ENCODE measurements around the gene PLXDC2. TPM values are rescaled to one million over a fixed set of nuclear protein-coding genes. Genes with fewer than 3 reads are reported as not detected.

PLXDC2 gene
- total RNA-seq, 1 donor from 2014 or later, result 73.1 TPM

- Mint-ChIP-seq H3K36me3 (ENCODE audit: low read depth, unreplicated experiment) (peaks cover 8% of the 10 kb centered on the region), H3K27me3 (ENCODE audit: unreplicated experiment) (peaks cover 4% of the 10 kb centered on the region), H3K9me3 (ENCODE audit: unreplicated experiment) (peaks cover 8% of the 10 kb centered on the region), H3K4me1 (ENCODE audit: unreplicated experiment) (peaks cover 6% of the 10 kb centered on the region), H3K4me3 (ENCODE audit: unreplicated experiment) (no peak overlapping the region), H3K27ac (ENCODE audit: unreplicated experiment) (no peak overlapping the region)
- TF ChIP-seq CTCF (IDR thresholded peaks at IDR 0.05; ENCODE audit: unreplicated experiment), result no peak
- no peak for DNase-seq (ENCODE audit: low spot score)
These were observed 518.3 kb downstream of the PLXDC2 start for GRCh38 chr10:20334559-20334958.

Measured in endothelial cell (in vitro differentiated cells).